ENCODE measurements around the gene CEP126. TPM values are rescaled to one million over a fixed set of nuclear protein-coding genes. Genes with fewer than 3 reads are reported as not detected.

Gene CEP126
- total RNA-seq, 1 experiment from 2014 or later = 2.0 TPM

DNA sequence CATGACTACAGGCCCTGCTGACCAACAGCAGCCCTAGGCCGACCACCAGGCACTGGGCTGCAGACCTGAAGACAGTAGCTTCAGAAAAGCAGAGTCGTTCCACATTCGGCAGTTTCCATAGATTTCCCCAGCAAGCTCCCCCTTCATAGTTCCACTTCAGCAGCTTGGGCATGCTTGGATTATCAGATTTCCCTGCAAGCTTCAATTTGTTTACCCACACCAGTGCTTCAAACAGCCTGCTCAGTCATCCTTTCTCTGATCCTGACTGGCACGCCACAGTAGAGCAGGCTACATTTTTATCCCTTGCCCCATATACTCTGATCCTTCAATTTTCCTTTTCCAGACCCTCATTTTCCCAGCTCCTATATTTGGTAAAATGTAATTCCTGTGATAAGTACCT, 81.3 kb downstream of the CEP126 start (continued):
- TF ChIP-seq EZH2phosphoT487 (IDR thresholded peaks at IDR 0.05; ENCODE audit: borderline replicate concordance) = no peak
- TF ChIP-seq, protein P1, sequence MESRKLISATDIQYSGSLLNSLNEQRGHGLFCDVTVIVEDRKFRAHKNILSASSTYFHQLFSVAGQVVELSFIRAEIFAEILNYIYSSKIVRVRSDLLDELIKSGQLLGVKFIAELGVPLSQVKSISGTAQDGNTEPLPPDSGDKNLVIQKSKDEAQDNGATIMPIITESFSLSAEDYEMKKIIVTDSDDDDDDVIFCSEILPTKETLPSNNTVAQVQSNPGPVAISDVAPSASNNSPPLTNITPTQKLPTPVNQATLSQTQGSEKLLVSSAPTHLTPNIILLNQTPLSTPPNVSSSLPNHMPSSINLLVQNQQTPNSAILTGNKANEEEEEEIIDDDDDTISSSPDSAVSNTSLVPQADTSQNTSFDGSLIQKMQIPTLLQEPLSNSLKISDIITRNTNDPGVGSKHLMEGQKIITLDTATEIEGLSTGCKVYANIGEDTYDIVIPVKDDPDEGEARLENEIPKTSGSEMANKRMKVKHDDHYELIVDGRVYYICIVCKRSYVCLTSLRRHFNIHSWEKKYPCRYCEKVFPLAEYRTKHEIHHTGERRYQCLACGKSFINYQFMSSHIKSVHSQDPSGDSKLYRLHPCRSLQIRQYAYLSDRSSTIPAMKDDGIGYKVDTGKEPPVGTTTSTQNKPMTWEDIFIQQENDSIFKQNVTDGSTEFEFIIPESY (IDR thresholded peaks at IDR 0.05; ENCODE audit: extremely low read depth, insufficient replicate concordance, low read length) = no peak
- no peak for TF ChIP-seq CBX3 (IDR thresholded peaks at IDR 0.05; ENCODE audit: low read depth)
- TF ChIP-seq SP1 (IDR thresholded peaks at IDR 0.05; ENCODE audit: low read depth) = no peak
- TF ChIP-seq POLR2A (IDR thresholded peaks at IDR 0.05; ENCODE audit: borderline replicate concordance, extremely low read depth, insufficient read depth, insufficient read length) = no peak
- TF ChIP-seq ZNF274 (IDR thresholded peaks at IDR 0.05; ENCODE audit: low read depth, low read length) = no peak
- no peak for TF ChIP-seq CEBPB (IDR thresholded peaks at IDR 0.05; ENCODE audit: low read depth)
- TF ChIP-seq, protein P2, sequence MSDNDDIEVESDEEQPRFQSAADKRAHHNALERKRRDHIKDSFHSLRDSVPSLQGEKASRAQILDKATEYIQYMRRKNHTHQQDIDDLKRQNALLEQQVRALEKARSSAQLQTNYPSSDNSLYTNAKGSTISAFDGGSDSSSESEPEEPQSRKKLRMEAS (IDR thresholded peaks at IDR 0.05) = no peak
- TF ChIP-seq SIN3A (IDR thresholded peaks at IDR 0.05; ENCODE audit: low read depth) = no peak
- no peak for TF ChIP-seq YY1 (IDR thresholded peaks at IDR 0.05; ENCODE audit: extremely low read depth, insufficient replicate concordance, low read depth, low read length)

DNA sequence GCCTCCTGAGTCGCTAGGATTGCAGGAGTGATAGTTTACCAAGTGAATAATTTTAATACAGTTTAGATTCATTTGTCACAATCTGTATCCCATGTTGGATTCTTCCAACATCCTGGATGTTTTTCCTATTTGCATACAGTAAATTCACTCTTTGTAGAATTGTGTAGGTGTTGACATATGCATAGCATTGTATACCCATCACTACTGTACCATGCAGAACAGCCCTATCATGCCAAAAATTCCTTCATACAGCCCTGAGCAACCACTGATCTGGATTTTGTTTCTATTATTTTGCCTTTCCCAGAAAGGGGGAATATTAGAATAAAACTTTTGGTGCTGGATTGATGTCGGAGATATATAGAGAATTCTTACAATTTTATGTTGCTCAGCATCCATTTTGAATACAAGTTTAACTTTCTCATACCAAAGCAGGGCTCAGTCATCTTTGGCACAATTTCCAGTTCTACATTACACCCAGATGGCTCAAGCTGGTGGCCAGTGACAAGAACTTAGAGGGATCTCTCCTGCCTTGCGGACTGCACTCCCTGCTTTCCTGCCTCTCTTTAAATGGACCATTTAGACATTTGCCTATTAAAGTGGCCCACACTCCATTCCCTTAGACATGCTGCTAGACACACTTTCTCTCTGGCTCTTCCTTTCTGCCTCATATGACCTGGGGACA, 87.0 kb downstream of the CEP126 start:
- Histone ChIP-seq H3K4me1 (ENCODE audit: control insufficient read depth in 1 of 2, insufficient read depth in 2 of 2, low read length in 2 of 2) (no peaks in the 10 kb centered on the region), H3K36me3 (ENCODE audit: control insufficient read depth in 1 of 2, insufficient read depth in 2 of 2, low read length in 2 of 2) (no peaks in the 10 kb centered on the region), H3K27ac (ENCODE audit: low read depth, low read length) (no peak overlapping the region), H3K9me3 (ENCODE audit: control insufficient read depth in 1 of 2, insufficient read depth in 1 of 2, low read depth in 1 of 2, low read length in 2 of 2) (no peaks in the 10 kb centered on the region), H2AFZ (ENCODE audit: low read depth, low read length, poor library complexity, severe bottlenecking) (no peak overlapping the region), H3K9me2 (ENCODE audit: insufficient read depth) (no peaks in the 10 kb centered on the region), H3K9ac (ENCODE audit: low read length) (no peak overlapping the region), H4K20me1 (ENCODE audit: insufficient read depth) (no peaks in the 10 kb centered on the region), H3K27me3 (ENCODE audit: insufficient read depth, low read length) (no peaks in the 10 kb centered on the region), H3K4me2 (ENCODE audit: low read length) (no peak overlapping the region), H3K79me2 (ENCODE audit: insufficient read depth, low read length) (no peaks in the 10 kb centered on the region), H3K4me3 (replicated peaks in 1 of 2; ENCODE audit: low read depth in 1 of 2, low read length in 2 of 2) (no peak overlapping the region)
- no peak for DNase-seq (ENCODE audit: low read depth, low spot score)
- BruUV-seq (replicated peaks) = no TSS peak
- intact Hi-C loops (cut with micrococcal nuclease) = no loop called here
- no peak for ATAC-seq
- ChIA-PET POLR2A (no interaction called here), RAD21 (ENCODE audit: low non-redundant PET in 1 of 2, low total read pairs in 2 of 2, uncharacterized antibody in 2 of 2, unreplicated experiment in 2 of 2) (no interaction called here), CTCF (no interaction called here)
- TF ChIP-seq CBX3 (IDR thresholded peaks at IDR 0.05; ENCODE audit: low read depth) (no peak), POLR2A (IDR thresholded peaks at IDR 0.05; ENCODE audit: borderline replicate concordance, extremely low read depth, insufficient read depth, insufficient read length) (no peak), EZH2 (IDR thresholded peaks at IDR 0.05) (no peak), RAD21 (IDR thresholded peaks at IDR 0.05; ENCODE audit: low read depth) (no peak), SP1 (IDR thresholded peaks at IDR 0.05; ENCODE audit: low read depth) (no peak), JUND (IDR thresholded peaks at IDR 0.05) (no peak), ELF1 (IDR thresholded peaks at IDR 0.05; ENCODE audit: borderline replicate concordance, low read depth) (no peak), SRF (IDR thresholded peaks at IDR 0.05; ENCODE audit: low read depth) (no peak), POLR2AphosphoS5 (IDR thresholded peaks at IDR 0.05; ENCODE audit: low read depth, low read length) (no peak), ZFX (IDR thresholded peaks at IDR 0.05) (no peak), CEBPB (IDR thresholded peaks at IDR 0.05; ENCODE audit: low read depth) (no peak), SIN3A (IDR thresholded peaks at IDR 0.05; ENCODE audit: low read depth) (no peak)
- TF ChIP-seq, protein P1 (IDR thresholded peaks at IDR 0.05; ENCODE audit: extremely low read depth, insufficient replicate concordance, low read length) = no peak
- TF ChIP-seq, protein P2 (IDR thresholded peaks at IDR 0.05) = no peak
